22Rv1 (cell line): Measurements from ENCODE around the gene USP35.

Source experiments
- H3K27ac ChIP-seq: fragments of 450-650 bp; 2 replicates; pipeline ENCODE4 v1.5.1; 2017
- CTCF ChIP-seq: fragments of 450-650 bp; IDR thresholded peaks from 2 replicates; pipeline ENCODE4 v1.5.1; 2017; ENCODE audit warnings: mild to moderate bottlenecking
- ZFX ChIP-seq: fragments of 450-650 bp; IDR thresholded peaks from 2 replicates; pipeline ENCODE4 v1.6.1; 2017; ENCODE audit warnings: antibody characterized with exemption, borderline replicate concordance

USP35 gene

DNA sequence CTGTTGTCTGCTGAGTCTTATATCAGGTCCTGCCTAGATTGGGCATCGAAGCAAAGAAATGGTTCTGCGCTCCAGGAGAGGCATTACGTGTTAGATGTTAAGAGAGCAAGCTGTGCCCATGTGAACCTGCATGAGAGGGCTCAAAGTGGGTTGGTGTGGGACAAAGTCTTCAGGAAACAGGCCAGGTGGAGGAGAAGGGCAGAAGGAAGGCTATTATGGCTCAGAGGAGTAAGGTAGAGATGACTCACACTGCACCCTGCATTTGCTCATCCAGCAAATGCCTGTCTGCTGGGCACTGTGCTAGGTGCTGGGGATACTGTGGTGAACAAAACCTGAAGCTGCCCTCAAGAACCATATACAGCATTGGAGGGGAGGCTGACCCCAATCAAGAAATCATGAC lies 5.8 kb downstream of the USP35 start:
- H3K27ac ChIP-seq = no peak overlapping the region
- no peak for TF ChIP-seq ZFX
- TF ChIP-seq CTCF = no peak

- TF ChIP-seq CTCF = no peak
- TF ChIP-seq ZFX = no peak
- no peak overlapping the region for H3K27ac ChIP-seq
Observed at GRCh38 chr11:78195917-78196560, 7.3 kb downstream of the USP35 start.

GRCh38 chr11:78196661-78197091 lies 8.0 kb downstream of the USP35 start:
- TF ChIP-seq ZFX = no peak
- no peak for TF ChIP-seq CTCF
- H3K27ac ChIP-seq = no peak overlapping the region

- no peak for TF ChIP-seq ZFX
- TF ChIP-seq CTCF = no peak
Observed at GRCh38 chr11:78197816-78198215, 9.1 kb downstream of the USP35 start.

DNA sequence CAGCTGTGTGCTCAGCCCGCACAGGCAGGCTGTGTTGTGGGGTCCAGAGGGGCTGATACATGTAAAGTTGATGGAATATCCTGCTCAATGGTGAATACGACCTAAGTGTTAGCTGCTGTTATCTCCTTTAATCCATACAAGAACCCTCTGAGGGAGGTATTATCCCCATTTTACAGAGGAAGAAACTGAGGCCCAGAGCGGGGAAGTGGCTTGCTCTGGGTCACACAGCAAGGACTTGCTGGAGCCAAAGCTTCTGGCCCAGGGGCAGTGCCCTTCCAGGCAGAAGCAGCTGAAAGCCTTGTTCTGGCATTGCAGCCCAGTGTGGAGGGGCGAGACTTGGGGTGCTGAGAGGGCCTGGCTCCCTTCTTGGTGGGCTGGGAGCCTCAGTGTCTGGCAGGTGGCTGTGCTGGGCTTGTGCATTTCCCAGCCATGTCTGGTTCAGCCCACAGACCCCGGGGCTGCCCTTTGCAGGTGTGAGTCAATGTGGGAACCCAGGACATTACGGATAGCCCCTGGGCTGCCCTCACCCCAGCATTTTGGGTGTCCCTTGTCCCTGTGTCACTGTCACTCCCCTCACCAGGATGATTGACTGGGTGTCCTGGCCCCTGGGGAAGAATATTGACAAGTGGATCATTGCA lies 10.4 kb downstream of the USP35 start:
- TF ChIP-seq ZFX (no peak), CTCF (no peak)
- H3K27ac ChIP-seq = no peak overlapping the region

More at GRCh38 chr11:78197816-78198215, 9.1 kb downstream of the USP35 start:
- H3K27ac ChIP-seq = no peak overlapping the region

- no peak overlapping the region for H3K27ac ChIP-seq
- TF ChIP-seq CTCF = no peak
- no peak for TF ChIP-seq ZFX
Observed at GRCh38 chr11:78199653-78200015, 10.9 kb downstream of the USP35 start.

DNA sequence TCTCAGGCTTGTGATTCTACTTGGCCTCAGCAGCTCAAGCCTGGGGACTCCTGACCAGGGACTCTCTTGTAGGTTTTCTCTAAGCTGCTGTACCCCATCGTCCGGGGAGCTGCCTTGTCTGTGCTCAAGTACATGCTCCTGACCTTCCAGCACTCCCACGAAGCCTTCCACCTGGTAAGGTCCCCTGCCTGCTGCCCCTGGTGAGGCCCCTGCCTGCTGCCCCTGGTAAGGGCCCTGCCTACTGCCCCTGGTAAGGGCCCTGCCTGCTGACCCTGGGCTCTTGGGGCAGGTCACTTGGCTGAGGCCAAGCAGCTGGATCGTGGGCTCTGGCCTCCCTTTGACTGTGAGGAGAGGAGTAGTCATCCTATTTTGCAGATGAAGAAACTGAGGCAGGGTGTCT lies 11.3 kb downstream of the USP35 start:
- H3K27ac ChIP-seq = no peak overlapping the region
- no peak for TF ChIP-seq CTCF
- no peak for TF ChIP-seq ZFX
